GM12872 (cell line): ENCODE measurements around the gene SIRPB1.

Source experiments
- TF ChIP-seq, protein P1 (sequence below): IDR thresholded peaks from 3 replicates; pipeline ENCODE4 v1.5.1; 2011; ENCODE audit warnings: low read depth, mild to moderate bottlenecking, low read length, moderate library complexity; ENCODE audit not compliant: insufficient read depth

SIRPB1 gene

DNA sequence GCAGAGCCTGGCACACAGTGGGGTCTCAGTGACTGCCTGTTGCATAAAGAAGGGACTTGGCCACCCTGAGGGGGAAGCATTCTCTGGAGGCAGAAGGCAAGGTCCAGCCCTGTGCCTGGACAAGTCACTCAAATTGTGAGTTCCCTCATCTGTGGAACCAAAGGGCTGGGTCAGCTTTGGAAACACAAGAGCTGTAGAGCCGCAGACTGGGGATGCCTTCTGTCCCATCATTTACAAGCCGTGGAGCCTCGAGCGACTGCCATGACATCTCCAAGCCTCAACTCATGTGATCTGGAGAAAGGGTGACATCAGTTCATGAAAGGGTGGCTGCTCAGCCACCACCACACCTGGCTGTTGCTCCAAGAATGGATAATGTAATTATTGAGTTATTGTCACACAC lies 41.9 kb downstream of the SIRPB1 start:
- TF ChIP-seq, protein P1, sequence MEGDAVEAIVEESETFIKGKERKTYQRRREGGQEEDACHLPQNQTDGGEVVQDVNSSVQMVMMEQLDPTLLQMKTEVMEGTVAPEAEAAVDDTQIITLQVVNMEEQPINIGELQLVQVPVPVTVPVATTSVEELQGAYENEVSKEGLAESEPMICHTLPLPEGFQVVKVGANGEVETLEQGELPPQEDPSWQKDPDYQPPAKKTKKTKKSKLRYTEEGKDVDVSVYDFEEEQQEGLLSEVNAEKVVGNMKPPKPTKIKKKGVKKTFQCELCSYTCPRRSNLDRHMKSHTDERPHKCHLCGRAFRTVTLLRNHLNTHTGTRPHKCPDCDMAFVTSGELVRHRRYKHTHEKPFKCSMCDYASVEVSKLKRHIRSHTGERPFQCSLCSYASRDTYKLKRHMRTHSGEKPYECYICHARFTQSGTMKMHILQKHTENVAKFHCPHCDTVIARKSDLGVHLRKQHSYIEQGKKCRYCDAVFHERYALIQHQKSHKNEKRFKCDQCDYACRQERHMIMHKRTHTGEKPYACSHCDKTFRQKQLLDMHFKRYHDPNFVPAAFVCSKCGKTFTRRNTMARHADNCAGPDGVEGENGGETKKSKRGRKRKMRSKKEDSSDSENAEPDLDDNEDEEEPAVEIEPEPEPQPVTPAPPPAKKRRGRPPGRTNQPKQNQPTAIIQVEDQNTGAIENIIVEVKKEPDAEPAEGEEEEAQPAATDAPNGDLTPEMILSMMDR, result no peak

DNA sequence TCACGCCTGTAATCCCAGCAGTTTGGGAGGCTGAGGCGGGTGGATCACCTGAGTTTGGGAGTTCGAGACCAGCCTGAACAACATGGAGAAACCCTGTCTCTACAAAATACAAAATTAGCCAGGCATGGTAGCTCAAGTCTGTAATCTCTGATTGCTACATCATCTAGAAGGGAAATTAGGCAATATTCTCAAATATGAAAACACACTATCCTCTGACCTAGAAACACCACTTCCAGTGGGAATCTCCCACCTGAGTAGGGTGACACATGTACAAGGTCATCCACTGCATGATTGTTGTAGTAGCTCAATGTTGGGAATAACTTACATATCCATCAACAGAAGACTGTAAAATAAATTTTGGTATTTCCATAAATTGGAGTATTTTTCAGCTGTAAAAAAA lies 43.2 kb downstream of the SIRPB1 start:
- TF ChIP-seq, protein P1, result no peak
